Measurements from ENCODE around the gene SNN.
A peak's percentile ranks its signal among the peaks of the same experiment; 100 is the strongest.

Gene SNN

GRCh38 chr16:11699234-11699894 lies 31.1 kb downstream of the SNN start:
- Mint-ChIP-seq H3K27ac (peak overlapping the region; percentile 56), H3K4me3 (no peak overlapping the region), H3K4me1 (peaks cover 48% of the 10 kb centered on the region)

GRCh38 chr16:11700264-11701029 lies 32.2 kb downstream of the SNN start:
- peaks cover 57% of the 10 kb centered on the region for H3K36me3 Mint-ChIP-seq
- no peaks in the 10 kb centered on the region for H3K9me3 Mint-ChIP-seq
- H3K27me3 Mint-ChIP-seq: no peaks in the 10 kb centered on the region
- H3K27ac Mint-ChIP-seq: no peak overlapping the region
- CTCF ChIA-PET: no interaction called here
- H3K4me1 Mint-ChIP-seq: peaks cover 45% of the 10 kb centered on the region
- no peak for DNase-seq
- H3K4me3 Mint-ChIP-seq: no peak overlapping the region

More at GRCh38 chr16:11699234-11699894, 31.1 kb downstream of the SNN start:
- no peak for DNase-seq
- H3K36me3 Mint-ChIP-seq: peaks cover 59% of the 10 kb centered on the region
- no peaks in the 10 kb centered on the region for H3K27me3 Mint-ChIP-seq
- CTCF ChIA-PET: interaction anchor here (2.5 kb wide), 1 partner anchor 15 kb away, joined by 6 read pairs; no protein-coding TSS in a partner anchor
- no peaks in the 10 kb centered on the region for H3K9me3 Mint-ChIP-seq

- CTCF ChIA-PET: interaction anchor here (1.0 kb wide), 1 partner anchor 9 kb away, joined by 4 read pairs; no protein-coding TSS in a partner anchor
- H3K36me3 Mint-ChIP-seq: peaks cover 39% of the 10 kb centered on the region
- H3K27ac Mint-ChIP-seq: no peak overlapping the region
- peaks cover 4% of the 10 kb centered on the region for H3K4me1 Mint-ChIP-seq
- DNase-seq: no peak
- H3K4me3 Mint-ChIP-seq: no peak overlapping the region
- no peaks in the 10 kb centered on the region for H3K9me3 Mint-ChIP-seq
- H3K27me3 Mint-ChIP-seq: no peaks in the 10 kb centered on the region
These were observed 37.2 kb downstream of the SNN start for GRCh38 chr16:11705311-11706025.

- no peak overlapping the region for H3K27ac Mint-ChIP-seq
- H3K4me3 Mint-ChIP-seq: no peak overlapping the region
- H3K9me3 Mint-ChIP-seq: no peaks in the 10 kb centered on the region
- peaks cover 39% of the 10 kb centered on the region for H3K36me3 Mint-ChIP-seq
- DNase-seq: no peak
- H3K4me1 Mint-ChIP-seq: peaks cover 4% of the 10 kb centered on the region
- H3K27me3 Mint-ChIP-seq: no peaks in the 10 kb centered on the region
- CTCF ChIA-PET: interaction anchor here (1.0 kb wide), 1 partner anchor 8 kb away, joined by 4 read pairs; no protein-coding TSS in a partner anchor
These were observed 38.0 kb downstream of the SNN start for GRCh38 chr16:11706180-11706742.

- CTCF ChIA-PET: interaction anchor here (0.6 to 1.0 kb wide), 2 partner anchors 11 to 176 kb away, joined by 3 to 4 read pairs; no protein-coding TSS in a partner anchor
- Mint-ChIP-seq H3K36me3 (peaks cover 42% of the 10 kb centered on the region), H3K27me3 (no peaks in the 10 kb centered on the region)
These were observed 39.5 kb downstream of the SNN start for GRCh38 chr16:11707679-11708197.

GRCh38 chr16:11708421-11708820 lies 40.2 kb downstream of the SNN start:
- CTCF ChIA-PET: interaction anchor here (1.0 kb wide), 1 partner anchor 177 kb away, joined by 4 read pairs; no protein-coding TSS in a partner anchor
- DNase-seq: no peak
- H3K27ac Mint-ChIP-seq: no peak overlapping the region
- no peaks in the 10 kb centered on the region for H3K9me3 Mint-ChIP-seq
- H3K4me1 Mint-ChIP-seq: no peaks in the 10 kb centered on the region
- peaks cover 35% of the 10 kb centered on the region for H3K36me3 Mint-ChIP-seq
- no peaks in the 10 kb centered on the region for H3K27me3 Mint-ChIP-seq
- no peak overlapping the region for H3K4me3 Mint-ChIP-seq

More at GRCh38 chr16:11707679-11708197, 39.5 kb downstream of the SNN start:
- Mint-ChIP-seq H3K4me1 (no peaks in the 10 kb centered on the region), H3K4me3 (no peak overlapping the region), H3K9me3 (no peaks in the 10 kb centered on the region), H3K27ac (no peak overlapping the region)
- DNase-seq: no peak

- no peak overlapping the region for H3K27ac Mint-ChIP-seq
- no peaks in the 10 kb centered on the region for H3K9me3 Mint-ChIP-seq
- CTCF ChIA-PET: interaction anchor here (1.2 to 1.9 kb wide), 3 partner anchors 179 to 316 kb away, joined by 3 to 6 read pairs (median 5); no protein-coding TSS in a partner anchor
- H3K4me3 Mint-ChIP-seq: no peak overlapping the region
- H3K4me1 Mint-ChIP-seq: peaks cover 4% of the 10 kb centered on the region
- H3K27me3 Mint-ChIP-seq: no peaks in the 10 kb centered on the region
- peaks cover 36% of the 10 kb centered on the region for H3K36me3 Mint-ChIP-seq
- DNase-seq: no peak
These were observed 43.4 kb downstream of the SNN start for GRCh38 chr16:11711662-11712061.

GRCh38 chr16:11712122-11712521 lies 43.9 kb downstream of the SNN start:
- no peak for DNase-seq
- H3K27ac Mint-ChIP-seq: no peak overlapping the region
- H3K27me3 Mint-ChIP-seq: no peaks in the 10 kb centered on the region
- H3K9me3 Mint-ChIP-seq: no peaks in the 10 kb centered on the region
- H3K4me1 Mint-ChIP-seq: peaks cover 5% of the 10 kb centered on the region
- H3K36me3 Mint-ChIP-seq: peaks cover 38% of the 10 kb centered on the region
- CTCF ChIA-PET: interaction anchor here (1.2 to 1.9 kb wide), 3 partner anchors 180 to 316 kb away, joined by 3 to 6 read pairs (median 5); no protein-coding TSS in a partner anchor
- no peak overlapping the region for H3K4me3 Mint-ChIP-seq

- Mint-ChIP-seq H3K27me3 (no peaks in the 10 kb centered on the region), H3K4me1 (peaks cover 5% of the 10 kb centered on the region), H3K36me3 (peaks cover 29% of the 10 kb centered on the region), H3K9me3 (no peaks in the 10 kb centered on the region), H3K4me3 (no peak overlapping the region), H3K27ac (no peak overlapping the region)
- CTCF ChIA-PET: interaction anchor here (0.6 to 2.8 kb wide), 17 partner anchors 10 to 752 kb away, joined by 3 to 26 read pairs (median 4); no protein-coding TSS in a partner anchor
- DNase-seq: no peak
These were observed 47.1 kb downstream of the SNN start for GRCh38 chr16:11715246-11715947.

GRCh38 chr16:11716336-11716735 lies 48.1 kb downstream of the SNN start:
- peaks cover 30% of the 10 kb centered on the region for H3K36me3 Mint-ChIP-seq
- CTCF ChIA-PET: interaction anchor here (0.8 to 2.8 kb wide), 5 partner anchors 9 to 310 kb away, joined by 3 to 26 read pairs (median 4); no protein-coding TSS in a partner anchor
- no peaks in the 10 kb centered on the region for H3K27me3 Mint-ChIP-seq
- DNase-seq: no peak
- H3K4me1 Mint-ChIP-seq: peaks cover 5% of the 10 kb centered on the region
- no peak overlapping the region for H3K27ac Mint-ChIP-seq
- H3K4me3 Mint-ChIP-seq: no peak overlapping the region
- no peaks in the 10 kb centered on the region for H3K9me3 Mint-ChIP-seq

- Mint-ChIP-seq H3K4me1 (peaks cover 5% of the 10 kb centered on the region), H3K27ac (no peak overlapping the region), H3K4me3 (no peak overlapping the region), H3K9me3 (no peaks in the 10 kb centered on the region), H3K27me3 (no peaks in the 10 kb centered on the region), H3K36me3 (peaks cover 34% of the 10 kb centered on the region)
- CTCF ChIA-PET: interaction anchor here (1.4 kb wide), 1 partner anchor 186 kb away, joined by 7 read pairs; no protein-coding TSS in a partner anchor
- DNase-seq: no peak
These were observed 49.6 kb downstream of the SNN start for GRCh38 chr16:11717811-11718210.

- CTCF ChIA-PET: interaction anchor here (0.7 to 1.4 kb wide), 3 partner anchors 12 to 349 kb away, joined by 3 to 7 read pairs (median 3); no protein-coding TSS in a partner anchor
- peaks cover 41% of the 10 kb centered on the region for H3K36me3 Mint-ChIP-seq
- H3K27ac Mint-ChIP-seq: no peak overlapping the region
- H3K27me3 Mint-ChIP-seq: no peaks in the 10 kb centered on the region
- no peak for DNase-seq
- H3K4me3 Mint-ChIP-seq: no peak overlapping the region
- H3K9me3 Mint-ChIP-seq: no peaks in the 10 kb centered on the region
- peaks cover 5% of the 10 kb centered on the region for H3K4me1 Mint-ChIP-seq
These were observed 50.9 kb downstream of the SNN start for GRCh38 chr16:11719171-11719570.

GRCh38 chr16:11719762-11720161 lies 51.5 kb downstream of the SNN start:
- H3K27me3 Mint-ChIP-seq: no peaks in the 10 kb centered on the region
- CTCF ChIA-PET: no interaction called here
- no peaks in the 10 kb centered on the region for H3K9me3 Mint-ChIP-seq
- DNase-seq: no peak
- H3K27ac Mint-ChIP-seq: no peak overlapping the region
- H3K4me1 Mint-ChIP-seq: peaks cover 2% of the 10 kb centered on the region
- peaks cover 42% of the 10 kb centered on the region for H3K36me3 Mint-ChIP-seq
- H3K4me3 Mint-ChIP-seq: no peak overlapping the region

Data from activated naive CD4-positive, alpha-beta T cell treated with anti-CD3 and anti-CD28 coated beads, Interleukin-2, amount 10 ng/mL, durations not matched to agents 7 days and 5 days (primary cell).